Activated B cell treated with CpG ODN at 0.5 μM for 24 hours (primary cell): Measurements from ENCODE around the gene SCAF11. TPM values are rescaled to one million over a fixed set of nuclear protein-coding genes. Genes with fewer than 3 reads are reported as not detected.

Experiments used
- ATAC-seq: fragments of 200-7000 bp; cut with Tn5 transposase; one replicate; pipeline ENCODE4 v1.10.0; 2021; ENCODE audit warnings: low read depth, mild to moderate bottlenecking, moderate library complexity
- CTCF ChIA-PET: fragments of 350-600 bp; sonication (Branson Sonifier 250); formaldehyde crosslinking; loops from one replicate; lab custom pipeline; 2021; ENCODE audit warnings: antibody characterized with exemption; lab: Charles Lee
- POLR2A ChIA-PET: fragments of 350-600 bp; sonication (Branson Sonifier 250); formaldehyde crosslinking; loops from one replicate; lab custom pipeline; 2021; ENCODE audit warnings: antibody characterized with exemption; lab: Charles Lee
- DNase-seq: peaks from one replicate; pipeline ENCODE4 v3.0.0; 2022
- H3K27ac Mint-ChIP-seq: one replicate; pipeline ENCODE4 v1.8.0; 2020; ENCODE audit warnings: mixed read lengths
- H3K27me3 Mint-ChIP-seq: one replicate; pipeline ENCODE4 v1.8.0; 2021; ENCODE audit warnings: mixed read lengths
- H3K36me3 Mint-ChIP-seq: one replicate; pipeline ENCODE4 v1.8.0; 2021; ENCODE audit warnings: low read depth, mixed read lengths
- H3K4me1 Mint-ChIP-seq: one replicate; pipeline ENCODE4 v1.8.0; 2021; ENCODE audit warnings: mixed read lengths
- H3K4me3 Mint-ChIP-seq: one replicate; pipeline ENCODE4 v1.8.0; 2020; ENCODE audit warnings: mild to moderate bottlenecking, mixed read lengths
- H3K9me3 Mint-ChIP-seq: one replicate; pipeline ENCODE4 v1.8.0; 2020; ENCODE audit warnings: mixed read lengths
- CTCF ChIP-seq: fragments of 200-600 bp; IDR thresholded peaks from one replicate; pipeline ENCODE4 v1.8.0; 2022; ENCODE audit warnings: antibody characterized with exemption, mild to moderate bottlenecking
- intact Hi-C: fragments of 100-400 bp; cut with micrococcal nuclease; formaldehyde crosslinking; loops from one replicate; pipeline ENCODE4 v1.15.1; 2024
- total RNA-seq: library from RNA; stranded (reverse); gene quantifications from 2 replicates; pipeline ENCODE4 v1.2.3, GENCODE V29; 2022

SCAF11 gene
- total RNA-seq, 1 donor from 2014 or later, result 198 TPM

GRCh38 chr12:45879363-45879895, 110.9 kb downstream of the SCAF11 start:
- ATAC-seq (no peak), DNase-seq (no peak)
- TF ChIP-seq CTCF, result no peak
- no peak overlapping the region for H3K27ac Mint-ChIP-seq
- H3K4me3 Mint-ChIP-seq, result no peak overlapping the region
- no peaks in the 10 kb centered on the region for H3K27me3 Mint-ChIP-seq
- intact Hi-C loops, result no loop called here
- no peaks in the 10 kb centered on the region for H3K4me1 Mint-ChIP-seq
- ChIA-PET POLR2A (no interaction called here), CTCF (no interaction called here)
- no peaks in the 10 kb centered on the region for H3K9me3 Mint-ChIP-seq
- peaks cover 78% of the 10 kb centered on the region for H3K36me3 Mint-ChIP-seq

- ChIA-PET POLR2A (no interaction called here), CTCF (no interaction called here)
- Mint-ChIP-seq H3K4me1 (no peaks in the 10 kb centered on the region), H3K9me3 (no peaks in the 10 kb centered on the region), H3K36me3 (peaks cover 82% of the 10 kb centered on the region), H3K4me3 (no peak overlapping the region), H3K27me3 (no peaks in the 10 kb centered on the region), H3K27ac (no peak overlapping the region)
- intact Hi-C loops, result no loop called here
- no peak for ATAC-seq
- DNase-seq, result no peak
- no peak for TF ChIP-seq CTCF
Measured at GRCh38 chr12:45878630-45879255, 111.6 kb downstream of the SCAF11 start.

GRCh38 chr12:45877069-45877468, 113.3 kb downstream of the SCAF11 start:
- intact Hi-C loops, result no loop called here
- H3K36me3 Mint-ChIP-seq, result peaks cover 81% of the 10 kb centered on the region

GRCh38 chr12:45872446-45872845, 117.9 kb downstream of the SCAF11 start:
- no peak for DNase-seq
- Mint-ChIP-seq H3K9me3 (no peaks in the 10 kb centered on the region), H3K36me3 (peaks cover 74% of the 10 kb centered on the region), H3K4me3 (no peak overlapping the region), H3K27me3 (no peaks in the 10 kb centered on the region), H3K27ac (no peak overlapping the region), H3K4me1 (peaks cover 8% of the 10 kb centered on the region)
- ATAC-seq, result no peak
- CTCF ChIA-PET, result no interaction called here
- no peak for TF ChIP-seq CTCF
- intact Hi-C loops, result no loop called here
- POLR2A ChIA-PET, result no interaction called here

More at GRCh38 chr12:45877069-45877468, 113.3 kb downstream of the SCAF11 start:
- Mint-ChIP-seq H3K27ac (no peak overlapping the region), H3K4me3 (no peak overlapping the region), H3K27me3 (no peaks in the 10 kb centered on the region), H3K9me3 (no peaks in the 10 kb centered on the region), H3K4me1 (peaks cover under 1% of the 10 kb centered on the region)
- ATAC-seq, result no peak
- TF ChIP-seq CTCF, result no peak
- POLR2A ChIA-PET, result interaction anchor here (0.5 to 0.7 kb wide), 2 partner anchors 113 to 148 kb away, joined by 3 to 5 read pairs; partner anchors contain the start of gene ARID2
- CTCF ChIA-PET, result no interaction called here
- DNase-seq, result no peak
